Nephron (organoid): Measurements from ENCODE around the gene SLC51B.

ENCODE experiments used
- H3K27ac Mint-ChIP-seq, 3 experiments: 2 replicates each; pipeline ENCODE4 v1.8.0; 2020; ENCODE audit warnings: mixed read lengths in 3 of 3, mild to moderate bottlenecking in 2 of 3, moderate library complexity in 1 of 3
- H3K27me3 Mint-ChIP-seq: 2 replicates; pipeline ENCODE4 v1.8.0; 2021; ENCODE audit warnings: low read depth, mild to moderate bottlenecking, moderate library complexity, mixed read lengths
- H3K36me3 Mint-ChIP-seq: 2 replicates; pipeline ENCODE4 v1.8.0; 2020; ENCODE audit warnings: low read depth, mixed read lengths
- H3K4me1 Mint-ChIP-seq: 2 replicates; pipeline ENCODE4 v1.8.0; 2020; ENCODE audit warnings: mixed read lengths
- H3K4me3 Mint-ChIP-seq, 3 experiments: 2 replicates each; pipeline ENCODE4 v1.8.0; 2020; ENCODE audit warnings: mild to moderate bottlenecking in 3 of 3, mixed read lengths in 3 of 3, moderate library complexity in 2 of 3
- H3K9me3 Mint-ChIP-seq: 2 replicates; pipeline ENCODE4 v1.8.0; 2020; ENCODE audit warnings: mixed read lengths
- CTCF ChIP-seq, 3 experiments: fragments of 200-600 bp; sonication (generic); IDR thresholded peaks; one replicate each; pipeline ENCODE4 v1.5.0; 2021; ENCODE audit warnings: antibody characterized with exemption in 3 of 3; ENCODE audit not compliant: unreplicated experiment in 3 of 3

The SLC51B gene

DNA sequence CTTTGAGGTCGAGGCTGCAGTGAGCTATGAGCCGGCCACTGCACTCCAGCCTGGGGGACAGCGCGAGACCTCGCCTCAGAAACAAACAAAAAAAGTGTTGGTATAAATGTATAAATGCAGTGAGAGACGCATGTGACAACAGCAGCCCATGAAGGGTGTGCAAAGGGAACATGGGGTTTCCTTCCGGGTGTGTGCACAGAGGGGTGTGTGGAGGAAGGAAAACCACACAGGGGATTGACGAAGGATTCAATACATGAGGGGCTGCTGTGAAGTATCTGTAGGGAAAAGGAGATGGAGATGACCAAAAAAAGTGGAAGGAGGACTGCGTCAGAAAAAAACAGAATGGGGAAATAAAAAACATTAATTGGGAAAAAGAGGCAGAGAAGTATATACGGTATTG is 16.8 kb upstream of the SLC51B start:
- H3K36me3 Mint-ChIP-seq = peaks cover 24% of the 10 kb centered on the region
- no peaks in the 10 kb centered on the region for H3K9me3 Mint-ChIP-seq
- no peak for TF ChIP-seq CTCF (IDR thresholded peaks at IDR 0.05; ENCODE audit: unreplicated experiment in 3 of 3)
- H3K4me3 Mint-ChIP-seq = peak overlapping the region; percentile 88 to 91 (median 89)
- H3K27ac Mint-ChIP-seq = peak overlapping the region in 2 of 3 experiments; percentile 1 to 49
- peaks cover 14% of the 10 kb centered on the region for H3K4me1 Mint-ChIP-seq
- H3K27me3 Mint-ChIP-seq = peaks cover 9% of the 10 kb centered on the region

DNA sequence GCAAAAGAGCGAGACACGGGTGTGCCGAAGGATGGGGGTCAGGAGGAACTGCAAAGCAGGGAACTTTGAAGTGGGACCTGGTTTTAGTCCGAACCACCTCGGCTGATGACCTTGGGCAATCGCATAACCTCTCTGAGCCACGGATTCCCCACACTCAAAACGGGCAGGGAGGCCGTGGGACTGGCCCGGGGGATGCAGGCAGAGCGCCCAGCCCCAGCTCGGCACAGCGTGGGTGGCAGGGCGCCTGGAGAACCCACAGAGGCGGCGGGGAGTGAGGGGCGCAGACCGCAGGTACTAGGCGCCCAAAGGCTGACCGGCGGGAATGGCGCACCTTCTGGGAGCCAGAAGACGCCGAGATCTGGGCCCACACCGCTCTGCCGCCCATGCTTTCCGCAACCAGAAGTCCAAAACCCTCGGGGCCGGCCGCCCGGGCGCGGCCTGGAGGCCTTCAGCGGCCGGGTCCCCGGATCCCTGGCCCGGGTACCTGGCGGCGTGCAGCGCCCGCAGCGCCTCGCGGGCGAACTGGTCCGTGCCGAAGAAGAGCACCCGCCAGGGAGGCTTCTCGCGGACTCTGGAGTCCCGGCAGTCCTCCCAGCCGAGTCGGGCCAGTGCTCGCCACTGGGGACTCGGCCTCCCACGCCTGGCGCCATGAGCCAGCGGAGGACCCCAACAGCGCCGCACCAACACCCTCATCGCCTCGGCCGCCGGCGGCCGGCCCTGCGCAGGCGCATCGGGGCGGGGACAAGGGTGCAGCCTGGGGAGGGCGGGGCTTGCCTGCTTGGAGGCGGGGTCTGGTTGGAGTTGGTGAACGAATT is 16.1 kb upstream of the SLC51B start, which contains the start of gene MTFMT:
Gene MTFMT, minus strand, starts transcription at position 719 of the 815 bp plus-strand sequence. Its CDS starts 26 bp downstream, at position 693.
- H3K4me3 Mint-ChIP-seq = peak within 1 kb of the TSS; percentile 88 to 91 (median 89)
- H3K4me1 Mint-ChIP-seq = peaks cover 22% of the 10 kb centered on the region
- peak within 1 kb of the TSS in 2 of 3 experiments; percentile 1 to 49 for H3K27ac Mint-ChIP-seq
- H3K36me3 Mint-ChIP-seq = peaks cover 18% of the 10 kb centered on the region
- peaks cover 9% of the 10 kb centered on the region for H3K27me3 Mint-ChIP-seq
- no peak for TF ChIP-seq CTCF (IDR thresholded peaks at IDR 0.05; ENCODE audit: unreplicated experiment in 3 of 3)
- H3K9me3 Mint-ChIP-seq = no peaks in the 10 kb centered on the region

- TF ChIP-seq CTCF (IDR thresholded peaks at IDR 0.05; ENCODE audit: unreplicated experiment in 3 of 3) = no peak
- H3K36me3 Mint-ChIP-seq = peaks cover 13% of the 10 kb centered on the region
- H3K27ac Mint-ChIP-seq = no peak overlapping the region
- peak overlapping the region; percentile 78 to 91 (median 89) for H3K4me3 Mint-ChIP-seq
- H3K9me3 Mint-ChIP-seq = no peaks in the 10 kb centered on the region
- peaks cover 9% of the 10 kb centered on the region for H3K27me3 Mint-ChIP-seq
- H3K4me1 Mint-ChIP-seq = peaks cover 24% of the 10 kb centered on the region
These were observed 15.4 kb upstream of the SLC51B start for GRCh38 chr15:65029736-65030208.

DNA sequence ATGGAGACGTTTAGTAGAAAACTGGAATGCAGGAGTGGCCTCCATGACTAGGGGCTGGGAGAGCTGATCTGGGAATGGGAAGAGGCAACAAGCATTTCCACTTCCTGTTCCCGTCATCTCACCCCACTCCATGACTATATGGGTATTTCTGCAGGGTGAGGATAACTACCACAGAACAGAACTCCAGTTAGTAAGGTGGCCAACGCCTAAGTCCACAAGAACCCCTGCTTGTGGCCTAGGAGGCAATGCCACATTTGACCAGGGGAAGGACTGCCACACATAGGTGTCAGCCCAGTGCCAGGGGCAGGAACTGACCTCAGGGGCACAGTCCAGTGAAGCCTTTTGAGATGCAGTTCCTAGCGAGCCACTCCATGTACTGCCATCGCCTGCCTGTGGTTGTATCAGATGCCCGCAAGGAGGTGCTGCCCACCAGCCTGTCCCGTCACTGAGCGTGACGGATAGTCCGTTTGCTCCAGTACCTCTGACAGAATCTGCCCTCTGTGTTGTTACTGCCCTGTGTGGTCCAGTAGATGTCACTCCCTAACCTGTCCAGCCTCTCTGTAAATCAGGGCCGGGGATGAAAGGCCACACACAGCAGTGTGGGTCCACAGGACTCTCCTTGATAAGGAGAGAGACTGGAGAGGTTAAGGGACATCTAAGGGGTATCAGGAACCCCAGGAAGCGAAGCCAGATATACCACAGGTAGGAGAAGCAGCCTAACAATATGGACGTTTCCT is 12.2 kb upstream of the SLC51B start:
- Mint-ChIP-seq H3K27me3 (peaks cover 9% of the 10 kb centered on the region), H3K4me3 (peak overlapping the region; percentile 1 to 19 (median 4)), H3K9me3 (no peaks in the 10 kb centered on the region), H3K4me1 (peaks cover 26% of the 10 kb centered on the region), H3K27ac (peak overlapping the region in 2 of 3 experiments; percentile 34 to 42), H3K36me3 (no peaks in the 10 kb centered on the region)
- peak; percentile 65 to 73 (median 72) for TF ChIP-seq CTCF (IDR thresholded peaks at IDR 0.05; ENCODE audit: unreplicated experiment in 3 of 3)

GRCh38 chr15:65033659-65034269 is 11.4 kb upstream of the SLC51B start:
- peak; percentile 50 to 56 (median 51) for TF ChIP-seq CTCF (IDR thresholded peaks at IDR 0.05; ENCODE audit: unreplicated experiment in 3 of 3)
- Mint-ChIP-seq H3K27ac (peak overlapping the region in 2 of 3 experiments; percentile 60 to 67), H3K4me3 (no peak overlapping the region), H3K9me3 (no peaks in the 10 kb centered on the region), H3K36me3 (no peaks in the 10 kb centered on the region), H3K4me1 (peaks cover 21% of the 10 kb centered on the region), H3K27me3 (peaks cover 9% of the 10 kb centered on the region)
